ENCODE results near the gene EIF4G3. TPM values are rescaled to one million over a fixed set of nuclear protein-coding genes. Genes with fewer than 3 reads are reported as not detected.

EIF4G3 gene
- total RNA-seq, 1 donor: 58.6 TPM

DNA sequence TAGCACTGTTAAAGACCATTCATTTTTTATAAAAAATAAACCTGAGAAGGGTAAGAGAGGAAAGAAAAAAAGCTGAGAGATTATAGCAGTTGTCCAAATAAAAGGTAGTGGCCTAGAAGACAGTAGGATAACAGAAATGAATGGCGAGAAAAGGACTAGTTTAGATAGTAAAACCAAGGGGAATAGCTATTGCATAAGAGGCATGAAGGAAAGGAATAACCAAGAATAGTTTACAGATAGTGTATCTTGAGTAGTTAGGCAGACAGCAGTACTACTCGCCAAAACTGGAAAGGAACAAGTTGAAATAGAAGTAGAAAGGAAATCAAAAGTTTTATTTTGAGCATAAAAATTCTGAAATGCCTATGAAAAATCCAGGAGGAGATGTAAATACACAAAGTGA is 70.5 kb downstream of the EIF4G3 start:
- no peak overlapping the region for H3K4me3 ChIP-seq (ENCODE audit: low read depth, low read length)
- TF ChIP-seq, protein P1, sequence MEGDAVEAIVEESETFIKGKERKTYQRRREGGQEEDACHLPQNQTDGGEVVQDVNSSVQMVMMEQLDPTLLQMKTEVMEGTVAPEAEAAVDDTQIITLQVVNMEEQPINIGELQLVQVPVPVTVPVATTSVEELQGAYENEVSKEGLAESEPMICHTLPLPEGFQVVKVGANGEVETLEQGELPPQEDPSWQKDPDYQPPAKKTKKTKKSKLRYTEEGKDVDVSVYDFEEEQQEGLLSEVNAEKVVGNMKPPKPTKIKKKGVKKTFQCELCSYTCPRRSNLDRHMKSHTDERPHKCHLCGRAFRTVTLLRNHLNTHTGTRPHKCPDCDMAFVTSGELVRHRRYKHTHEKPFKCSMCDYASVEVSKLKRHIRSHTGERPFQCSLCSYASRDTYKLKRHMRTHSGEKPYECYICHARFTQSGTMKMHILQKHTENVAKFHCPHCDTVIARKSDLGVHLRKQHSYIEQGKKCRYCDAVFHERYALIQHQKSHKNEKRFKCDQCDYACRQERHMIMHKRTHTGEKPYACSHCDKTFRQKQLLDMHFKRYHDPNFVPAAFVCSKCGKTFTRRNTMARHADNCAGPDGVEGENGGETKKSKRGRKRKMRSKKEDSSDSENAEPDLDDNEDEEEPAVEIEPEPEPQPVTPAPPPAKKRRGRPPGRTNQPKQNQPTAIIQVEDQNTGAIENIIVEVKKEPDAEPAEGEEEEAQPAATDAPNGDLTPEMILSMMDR (IDR thresholded peaks at IDR 0.05; ENCODE audit: insufficient read depth, low read length): no peak
- DNase-seq (ENCODE audit: low read depth): no peak

DNA sequence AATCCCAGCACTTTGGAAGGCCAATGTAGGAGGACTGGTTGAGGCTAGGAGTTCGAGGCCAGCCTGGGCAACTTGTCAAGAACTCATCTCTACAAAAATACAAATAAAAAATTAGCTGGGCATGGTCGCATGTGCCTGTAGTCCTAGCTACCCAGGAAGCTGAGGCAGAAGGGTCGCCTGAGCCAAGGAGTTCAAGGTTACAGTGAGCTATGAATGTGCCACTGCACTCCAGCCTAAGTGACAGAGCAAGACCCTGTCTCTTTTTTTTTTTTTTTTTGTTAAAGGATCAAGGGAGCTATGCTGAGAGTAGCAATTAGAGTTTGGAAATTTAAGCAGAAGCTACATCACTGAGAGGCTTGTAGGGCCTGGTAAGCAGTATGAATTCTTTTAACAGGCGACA is 70.9 kb downstream of the EIF4G3 start:
- H3K4me3 ChIP-seq (ENCODE audit: low read depth, low read length): no peak overlapping the region
- no peak for DNase-seq (ENCODE audit: low read depth)
- TF ChIP-seq, protein P1 (IDR thresholded peaks at IDR 0.05; ENCODE audit: insufficient read depth, low read length): no peak

DNA sequence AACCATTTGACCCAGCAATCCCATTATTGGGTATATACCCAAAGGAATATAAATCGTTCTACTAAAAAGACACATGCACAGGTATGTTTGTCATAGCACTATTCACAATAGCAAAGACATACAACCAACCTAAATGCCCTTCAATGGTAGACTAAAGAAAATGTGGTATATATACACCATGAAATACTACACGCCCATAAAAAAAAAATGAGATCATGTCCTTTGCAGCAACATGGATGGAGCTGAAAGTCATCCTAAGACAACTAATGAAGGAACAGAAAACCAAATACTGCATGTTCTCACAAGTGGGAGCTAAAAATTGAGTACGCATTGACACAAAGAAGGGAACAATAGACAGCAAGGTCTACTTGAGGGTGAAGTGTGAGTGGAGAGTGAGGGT is 72.0 kb downstream of the EIF4G3 start:
- DNase-seq (ENCODE audit: low read depth): no peak
- H3K4me3 ChIP-seq (ENCODE audit: low read depth, low read length): no peak overlapping the region
- TF ChIP-seq, protein P1 (IDR thresholded peaks at IDR 0.05; ENCODE audit: insufficient read depth, low read length): no peak

DNA sequence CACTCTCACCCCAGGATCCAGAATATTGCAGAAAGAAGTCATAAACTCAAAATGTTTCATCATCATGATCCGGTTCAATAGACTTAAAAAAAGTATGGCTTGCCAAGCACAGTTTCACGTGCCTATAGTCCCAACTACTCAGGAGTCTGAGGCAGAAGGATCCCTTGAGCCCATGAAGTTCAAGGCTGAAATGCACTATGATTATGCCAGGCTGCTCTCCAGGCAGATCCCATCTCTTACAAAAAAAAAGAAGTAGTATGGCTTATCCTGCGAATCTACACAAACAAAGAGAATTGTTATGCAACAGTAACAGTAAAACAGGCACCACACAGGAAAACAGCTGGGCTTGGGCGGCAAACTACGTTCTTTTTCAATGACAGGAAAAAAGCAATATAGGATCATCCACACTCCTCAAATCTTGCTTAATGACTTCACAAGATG is 76.2 kb downstream of the EIF4G3 start:
- TF ChIP-seq, protein P1 (IDR thresholded peaks at IDR 0.05; ENCODE audit: insufficient read depth, low read length): no peak
- no peak for DNase-seq (ENCODE audit: low read depth)
- H3K4me3 ChIP-seq (ENCODE audit: low read depth, low read length): no peak overlapping the region

DNA sequence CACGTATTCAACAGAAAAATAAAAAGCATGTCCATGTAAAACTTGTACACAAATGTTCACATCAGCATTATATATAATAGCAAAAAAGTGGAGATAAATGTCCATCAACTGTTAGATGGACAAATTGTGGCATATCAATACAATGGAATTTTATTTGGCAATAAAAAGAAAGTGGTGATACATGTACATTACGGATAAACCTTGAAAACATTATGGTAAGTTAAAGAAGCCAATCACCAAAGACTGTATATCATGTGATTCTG is 76.9 kb downstream of the EIF4G3 start:
- DNase-seq (ENCODE audit: low read depth): no peak
- TF ChIP-seq, protein P1 (IDR thresholded peaks at IDR 0.05; ENCODE audit: insufficient read depth, low read length): no peak
- no peak overlapping the region for H3K4me3 ChIP-seq (ENCODE audit: low read depth, low read length)

DNA sequence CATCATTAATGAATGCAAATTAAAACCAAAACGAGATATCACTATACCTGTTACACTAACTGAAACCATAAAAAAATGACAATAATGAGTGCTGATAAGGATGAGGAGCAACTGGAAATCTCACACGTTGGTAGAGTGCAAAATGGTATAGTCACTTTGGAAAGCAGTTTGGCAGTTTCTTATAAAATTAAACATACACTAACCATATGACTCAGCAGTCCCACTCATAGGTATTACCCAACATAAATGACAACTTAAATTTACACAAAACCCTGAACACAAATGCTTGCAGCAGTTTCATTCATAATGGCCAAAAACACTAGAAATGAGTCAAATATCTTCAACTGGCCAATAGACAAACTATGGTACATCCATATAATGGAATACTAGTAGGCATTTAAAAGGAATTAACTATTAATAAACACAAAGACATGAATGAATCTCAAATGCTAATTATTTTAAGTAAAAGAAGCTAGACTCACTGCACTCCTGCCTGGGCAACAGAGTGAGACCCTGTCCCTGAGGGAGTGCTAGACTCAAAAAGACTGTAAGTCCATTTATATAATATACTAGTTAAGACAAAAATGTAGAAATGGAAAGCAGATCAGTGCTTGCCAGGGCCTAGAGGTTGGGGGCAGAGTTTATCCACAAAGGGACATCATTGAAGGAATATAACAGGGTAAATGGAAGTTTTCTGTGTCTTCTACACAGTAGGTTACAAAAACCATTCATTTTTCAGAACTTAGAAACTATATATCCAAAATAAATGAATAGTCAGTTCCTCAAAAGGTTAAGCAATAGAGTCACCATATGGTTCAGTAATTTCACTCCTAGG is 77.4 kb downstream of the EIF4G3 start:
- DNase-seq (ENCODE audit: low read depth): peak; percentile 46
- H3K4me3 ChIP-seq (ENCODE audit: low read depth, low read length): no peak overlapping the region
- TF ChIP-seq, protein P1 (IDR thresholded peaks at IDR 0.05; ENCODE audit: insufficient read depth, low read length): no peak

Measured in fibroblast of the aortic adventitia (primary cell).